GM23338 (cell line): ENCODE measurements around the gene PLPP6.

ENCODE experiments used
- CREB1 ChIP-seq: fragments of 250-450 bp; sonication (Bioruptor Pico); IDR thresholded peaks from 2 replicates; pipeline ENCODE4 v1.5.0; 2020; ENCODE audit warnings: low read depth, mild to moderate bottlenecking, moderate library complexity
- CTCF ChIP-seq, 2 experiments: fragments of 200-600 bp in 1 of 2; sonication (generic) in 1 of 2; conservative IDR thresholded peaks; 2 replicates each; pipeline versions ENCODE4 v1.5.1 to v1.6.1; 2016 to 2017; ENCODE audit warnings: antibody characterized with exemption in 2 of 2, low read depth in 2 of 2, mild to moderate bottlenecking in 2 of 2, moderate library complexity in 1 of 2
- ETS1 ChIP-seq: IDR thresholded peaks from 2 replicates; pipeline ENCODE4 v1.6.1; 2016; ENCODE audit warnings: antibody characterized with exemption
- EZH2 ChIP-seq: fragments of 200-600 bp; sonication (generic); IDR thresholded peaks from one replicate; pipeline ENCODE4 v1.8.0; 2017; ENCODE audit warnings: antibody characterized with exemption, mild to moderate bottlenecking, low read depth; ENCODE audit not compliant: unreplicated experiment
- EZH2phosphoT487 ChIP-seq: fragments of 200-600 bp; sonication (generic); IDR thresholded peaks from one replicate; pipeline ENCODE4 v1.8.1; 2018; ENCODE audit warnings: antibody characterized with exemption; ENCODE audit not compliant: unreplicated experiment
- JUNB ChIP-seq: IDR thresholded peaks from one replicate; pipeline ENCODE4 v1.6.1; 2016; ENCODE audit warnings: antibody characterized with exemption; ENCODE audit not compliant: unreplicated experiment
- NANOG ChIP-seq: IDR thresholded peaks from 2 replicates; pipeline ENCODE4 v1.6.1; 2016; ENCODE audit warnings: antibody characterized with exemption, borderline replicate concordance
- POLR2AphosphoS5 ChIP-seq: IDR thresholded peaks from 2 replicates; pipeline ENCODE4 v1.6.1; 2016; ENCODE audit warnings: antibody characterized with exemption, low read depth
- REST ChIP-seq: IDR thresholded peaks from one replicate; pipeline ENCODE4 v1.6.1; 2018; ENCODE audit warnings: antibody characterized with exemption; ENCODE audit not compliant: unreplicated experiment
- STAT1 ChIP-seq: IDR thresholded peaks from one replicate; pipeline ENCODE4 v1.6.1; 2016; ENCODE audit warnings: antibody characterized with exemption; ENCODE audit not compliant: unreplicated experiment
- ZNF114 ChIP-seq: fragments of 250-450 bp; sonication (Bioruptor Pico); IDR thresholded peaks from 2 replicates; pipeline ENCODE4 v1.5.0; 2020; ENCODE audit warnings: mild to moderate bottlenecking, moderate library complexity
- ZNF331 ChIP-seq: fragments of 250-450 bp; sonication (Bioruptor Pico); IDR thresholded peaks from 2 replicates; pipeline ENCODE4 v1.5.0; 2020; ENCODE audit warnings: low read depth, mild to moderate bottlenecking, moderate library complexity

DNA sequence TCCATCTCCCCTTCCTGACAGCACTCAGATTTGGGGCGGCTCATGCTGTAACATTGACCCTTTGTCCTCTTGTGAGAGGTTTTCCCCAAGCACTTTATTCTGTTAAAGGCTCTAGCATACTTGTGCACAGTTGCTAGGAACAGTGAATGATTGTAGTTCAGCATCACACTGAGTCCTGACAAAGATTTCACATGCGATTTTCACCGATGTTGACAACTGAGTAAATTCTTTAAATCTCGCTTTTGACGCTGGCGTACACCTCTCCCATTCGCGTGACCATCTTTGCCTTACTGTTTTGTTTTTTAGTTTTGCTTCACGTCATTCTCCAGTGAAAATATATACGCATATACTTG, 18.1 kb downstream of the PLPP6 start:
- TF ChIP-seq REST, result no peak
- TF ChIP-seq CTCF (conservative IDR thresholded peaks at IDR 0.05; ENCODE audit: low read depth in 2 of 2), result no peak
- no peak for TF ChIP-seq STAT1
- no peak for TF ChIP-seq POLR2AphosphoS5
- TF ChIP-seq EZH2, result no peak
- TF ChIP-seq JUNB, result no peak
- TF ChIP-seq ETS1, result no peak
- TF ChIP-seq EZH2phosphoT487, result no peak
- no peak for TF ChIP-seq CREB1 (CRISPR knock-in tag)
- TF ChIP-seq ZNF331, result no peak
- TF ChIP-seq ZNF114 (CRISPR knock-in tag), result no peak
- TF ChIP-seq NANOG, result no peak
